Activated CD8-positive, alpha-beta memory T cell treated with anti-CD3 and anti-CD28 coated beads for 36 hours (primary cell): ENCODE results near the gene CAB39. TPM values are rescaled to one million over a fixed set of nuclear protein-coding genes. Genes with fewer than 3 reads are reported as not detected.

Experiments
- CTCF ChIA-PET: fragments of 350-600 bp; sonication (Branson Sonifier 250); formaldehyde crosslinking; loops from one replicate; lab custom pipeline; 2021; ENCODE audit warnings: antibody characterized with exemption; lab: Charles Lee
- POLR2A ChIA-PET: fragments of 350-600 bp; sonication (Branson Sonifier 250); formaldehyde crosslinking; loops from one replicate; lab custom pipeline; 2021; ENCODE audit warnings: antibody characterized with exemption; lab: Charles Lee
- total RNA-seq, 2 experiments: library from RNA; stranded (reverse); gene quantifications; one replicate each; pipeline ENCODE4 v1.2.3, GENCODE V29; 2021

The CAB39 gene
- 100 to 1,000 TPM; 127 to 128 TPM for total RNA-seq

DNA sequence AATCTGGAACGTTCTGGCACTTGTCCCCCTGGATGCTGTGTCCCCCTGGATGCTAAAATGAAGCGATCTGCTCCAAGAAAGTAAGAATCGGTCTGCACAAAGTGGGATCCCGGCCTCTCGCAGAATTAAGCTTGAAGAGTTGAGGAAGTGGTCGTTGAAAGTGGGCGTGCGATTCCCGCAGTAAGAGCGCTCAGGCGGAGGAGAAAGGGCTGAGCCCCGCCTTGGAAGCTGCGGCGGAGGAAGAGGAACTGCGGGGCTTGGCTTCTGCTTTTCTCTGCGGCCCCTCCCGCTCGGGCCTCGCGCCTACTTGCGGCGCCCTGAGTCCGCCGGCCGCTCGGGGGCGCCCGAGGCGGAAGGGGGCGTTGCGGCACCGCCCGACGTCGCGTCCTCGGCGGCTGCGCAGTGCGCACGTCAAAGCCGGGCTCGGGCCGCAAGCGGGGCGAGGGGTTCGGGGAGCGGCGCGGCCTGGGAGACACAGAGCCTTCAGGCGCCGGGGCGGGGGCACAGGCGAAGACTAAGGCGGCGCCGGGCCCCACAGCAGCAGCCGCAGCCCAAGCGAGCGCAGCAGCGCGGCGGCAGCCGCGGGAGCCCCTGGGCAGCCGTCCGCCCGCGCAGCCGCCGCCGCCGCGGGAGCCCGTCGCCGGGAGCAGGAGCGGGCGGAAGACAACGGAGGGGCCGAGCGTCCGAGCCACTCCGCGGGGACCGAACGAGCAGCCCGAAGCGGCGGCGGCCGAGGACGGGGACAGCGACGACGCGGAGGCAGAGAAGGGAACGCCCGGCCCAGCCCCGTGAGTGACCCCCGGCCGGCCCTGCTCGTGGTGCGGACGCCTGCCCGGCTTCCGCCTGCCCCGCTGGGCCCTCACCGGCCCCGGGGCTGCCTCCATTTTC is at the start of gene CAB39:
CAB39 (plus strand) TSS at position 400 of the 888 bp plus-strand sequence. CDS start 47,160 bp downstream, outside the sequence.
- ChIA-PET CTCF (interaction anchor here (0.6 to 3.0 kb wide), 8 partner anchors 49 to 85 kb away, joined by 3 to 8 read pairs (median 6); no protein-coding TSS in a partner anchor), POLR2A (interaction anchor here (1.5 to 2.8 kb wide), 2 partner anchors 56 to 81 kb away, joined by 3 to 10 read pairs; no protein-coding TSS in a partner anchor)

DNA sequence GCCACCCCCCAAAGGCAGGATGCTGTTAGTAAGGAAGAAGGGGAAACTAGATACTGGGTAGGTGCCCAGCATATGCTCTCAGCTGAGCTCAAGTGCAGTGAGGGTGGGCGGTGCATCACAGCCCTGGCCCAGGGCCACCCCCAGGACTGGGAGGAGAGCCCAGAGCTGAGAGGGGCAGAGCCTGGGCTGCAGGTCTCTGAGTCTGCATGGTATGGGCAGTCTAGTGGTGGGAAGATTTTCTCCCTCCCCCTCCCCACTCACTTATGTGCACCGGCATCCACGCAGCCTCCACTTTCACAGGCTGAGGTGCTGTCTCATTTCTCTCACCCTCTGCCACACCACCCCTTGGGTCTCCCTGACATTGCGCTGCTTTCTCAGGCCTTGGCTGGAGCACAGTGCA is 48.5 kb upstream of the CAB39 start:
- ChIA-PET POLR2A (interaction anchor here (0.6 to 1.0 kb wide), 3 partner anchors 20 to 64 kb away, joined by 3 to 5 read pairs (median 3); no protein-coding TSS in a partner anchor), CTCF (interaction anchor here (1.1 to 1.6 kb wide), 2 partner anchors 50 to 134 kb away, joined by 3 to 8 read pairs; no protein-coding TSS in a partner anchor)

DNA sequence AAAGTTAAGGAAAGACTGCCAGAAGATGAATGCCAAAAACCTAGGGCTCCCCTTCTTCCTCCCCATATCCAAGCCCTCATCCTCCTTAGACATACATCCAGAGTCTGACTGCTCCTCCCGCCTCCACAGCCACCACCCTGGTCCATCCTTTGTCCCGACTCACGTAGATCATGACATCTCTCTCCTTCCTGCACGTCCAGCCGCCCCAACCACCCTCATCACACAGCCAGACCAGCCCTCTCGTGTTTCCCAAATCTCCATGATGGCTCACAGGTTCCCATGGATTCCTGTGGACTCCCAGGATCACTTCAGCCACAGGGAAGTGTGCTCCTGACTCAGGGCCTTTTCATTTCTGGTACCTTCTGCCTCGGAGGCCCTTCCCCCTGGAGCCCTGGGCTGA is 47.8 kb upstream of the CAB39 start:
- POLR2A ChIA-PET, result no interaction called here

DNA sequence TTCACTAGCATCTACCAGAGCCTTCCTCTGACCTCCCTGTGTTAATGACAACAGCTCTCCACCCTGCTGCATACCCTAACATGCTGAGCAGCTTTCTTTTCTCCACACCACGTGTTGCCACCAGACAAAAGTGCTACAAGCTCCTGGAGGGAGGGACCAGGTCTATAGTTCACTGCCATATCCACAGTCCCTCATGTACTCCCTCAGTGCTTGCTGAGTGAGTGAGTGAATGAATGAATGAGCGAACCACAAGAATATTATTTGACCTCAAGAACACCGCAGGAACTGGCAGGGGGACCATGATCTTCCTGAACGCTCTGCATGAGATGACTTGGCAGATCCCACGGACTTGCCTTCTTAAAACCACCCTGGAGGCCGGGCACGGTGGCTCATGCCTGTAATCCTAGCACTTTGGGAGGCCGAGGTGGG is 47.4 kb upstream of the CAB39 start:
- ChIA-PET CTCF (interaction anchor here (0.6 to 1.9 kb wide), 4 partner anchors 15 to 49 kb away, joined by 3 to 4 read pairs (median 3); no protein-coding TSS in a partner anchor), POLR2A (no interaction called here)

More for the DNA sequence above, 47.8 kb upstream of the CAB39 start:
- CTCF ChIA-PET, result interaction anchor here (1.9 kb wide), 1 partner anchor 16 kb away, joined by 4 read pairs; no protein-coding TSS in a partner anchor

DNA sequence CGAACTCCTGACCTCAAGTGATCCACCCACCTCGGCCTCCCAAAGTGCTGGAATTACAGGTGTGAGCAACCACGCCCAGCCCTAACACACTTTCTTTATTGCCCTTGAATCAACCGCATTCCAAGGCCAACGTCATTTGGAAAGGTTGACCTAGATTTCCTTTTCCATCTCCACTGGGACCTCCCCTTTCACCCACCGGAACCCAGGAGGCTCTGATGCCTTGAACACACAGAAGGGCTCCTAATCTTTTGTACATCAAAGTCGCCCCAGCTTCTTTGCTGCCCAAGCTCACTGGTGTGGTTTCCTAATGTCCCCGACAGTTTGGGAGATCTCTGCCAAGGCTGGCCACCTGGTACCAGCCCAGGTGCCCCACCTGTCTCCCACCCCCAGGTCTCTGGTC is 46.2 kb upstream of the CAB39 start:
- CTCF ChIA-PET, result interaction anchor here (0.6 to 1.9 kb wide), 2 partner anchors 14 to 816 kb away, joined by 3 to 4 read pairs; no protein-coding TSS in a partner anchor
- POLR2A ChIA-PET, result no interaction called here

DNA sequence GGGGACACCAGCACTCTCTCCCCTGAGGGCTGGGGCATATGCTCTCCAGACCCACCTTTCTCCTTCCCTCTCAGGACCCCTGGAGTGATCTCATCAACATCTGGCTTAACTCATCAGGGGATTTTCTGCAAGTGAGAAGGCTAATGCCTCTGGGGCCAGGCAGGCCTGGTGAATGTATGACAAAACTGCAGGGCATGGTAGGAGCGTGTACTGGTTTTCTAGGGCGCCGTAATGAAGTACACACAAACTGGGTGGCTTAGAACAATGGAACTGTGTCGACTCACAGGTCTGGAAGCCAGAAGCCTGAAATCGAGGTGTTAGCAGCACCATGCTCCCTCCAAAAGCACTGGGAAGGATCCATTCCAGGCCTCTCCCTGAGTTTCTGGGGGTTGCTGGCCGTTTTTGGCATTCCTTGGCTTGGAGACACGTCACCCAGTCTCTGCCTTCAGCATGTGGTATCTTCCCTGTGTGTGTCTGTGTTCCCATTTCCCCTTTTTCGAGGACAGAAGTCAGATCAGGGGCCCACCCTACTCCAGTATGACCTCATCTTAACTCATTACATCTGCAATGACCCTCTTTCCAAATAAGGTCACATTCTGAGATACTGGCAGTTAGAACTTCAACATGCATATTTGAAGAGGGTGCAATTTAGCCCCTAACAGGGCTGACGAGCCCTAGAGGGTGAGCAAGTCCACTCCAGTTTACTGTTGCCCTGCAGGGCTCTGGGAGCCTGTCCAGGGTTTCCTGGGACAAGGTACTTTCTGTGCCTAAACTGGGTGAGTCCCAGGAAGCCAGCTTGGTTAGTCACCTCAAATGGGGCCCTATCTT is 45.5 kb upstream of the CAB39 start:
- CTCF ChIA-PET, result interaction anchor here (0.9 kb wide), 1 partner anchor 9 kb away, joined by 4 read pairs; no protein-coding TSS in a partner anchor
- POLR2A ChIA-PET, result no interaction called here

DNA sequence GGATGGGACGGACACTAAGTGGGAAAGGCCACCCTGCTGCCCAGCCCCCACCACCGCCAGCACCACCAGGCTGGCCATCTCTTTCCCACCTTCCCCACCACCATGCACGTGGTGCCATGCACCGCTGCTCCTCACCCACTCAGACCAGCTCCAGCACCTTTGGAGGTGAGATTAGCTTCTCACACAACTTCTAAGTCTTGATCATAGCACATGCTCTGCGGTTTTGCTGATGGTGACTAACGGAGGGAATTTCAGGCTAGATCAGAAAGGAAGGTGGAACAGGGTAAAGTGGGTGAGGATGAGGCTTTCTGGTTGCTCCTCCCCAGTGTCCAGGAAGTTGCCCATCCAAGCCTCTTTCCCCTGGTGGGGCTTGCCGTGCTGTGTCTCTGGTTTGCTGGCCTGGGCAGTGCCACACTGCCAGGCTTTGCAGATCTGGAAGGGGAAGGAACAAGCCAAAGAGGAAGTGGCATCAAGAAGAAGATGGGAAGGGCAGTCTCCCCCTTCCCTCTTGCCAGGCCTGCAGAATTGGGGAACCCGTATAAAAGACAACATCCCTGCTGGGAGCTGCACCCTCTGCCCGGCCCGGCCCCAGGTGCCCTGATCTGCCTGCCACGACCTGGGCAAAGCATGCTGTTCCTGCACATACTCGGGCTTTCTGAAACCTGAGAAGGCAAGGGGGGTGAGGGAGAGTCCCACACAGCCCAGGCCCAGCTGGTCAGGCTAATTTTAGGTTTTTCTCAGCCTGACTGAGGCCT is 44.3 kb upstream of the CAB39 start:
- POLR2A ChIA-PET, result interaction anchor here (0.9 kb wide), 1 partner anchor 10 kb away, joined by 4 read pairs; no protein-coding TSS in a partner anchor
- CTCF ChIA-PET, result interaction anchor here (0.6 to 1.8 kb wide), 5 partner anchors 10 to 130 kb away, joined by 3 to 7 read pairs (median 4); no protein-coding TSS in a partner anchor

DNA sequence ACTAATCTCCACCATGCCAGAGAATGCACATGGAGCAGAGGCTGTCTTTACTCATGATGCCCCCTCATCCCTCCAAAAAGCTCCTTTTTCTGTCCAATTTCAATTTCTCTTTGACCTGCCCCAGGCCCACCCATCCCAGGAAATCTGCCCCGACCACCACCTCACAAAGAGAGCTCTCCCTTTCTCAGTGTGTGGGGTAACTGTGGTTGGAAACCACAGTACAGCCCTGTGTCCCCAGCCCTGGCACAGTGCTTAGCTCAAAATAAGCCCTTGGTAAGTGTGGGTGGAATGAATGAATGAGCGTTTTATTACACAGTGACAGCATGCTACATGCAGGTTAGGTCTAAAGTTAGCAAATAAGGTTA is 43.7 kb upstream of the CAB39 start:
- ChIA-PET POLR2A (interaction anchor here (0.9 kb wide), 1 partner anchor 11 kb away, joined by 4 read pairs; no protein-coding TSS in a partner anchor), CTCF (interaction anchor here (0.6 to 1.8 kb wide), 4 partner anchors 13 to 129 kb away, joined by 3 to 7 read pairs (median 4); no protein-coding TSS in a partner anchor)

DNA sequence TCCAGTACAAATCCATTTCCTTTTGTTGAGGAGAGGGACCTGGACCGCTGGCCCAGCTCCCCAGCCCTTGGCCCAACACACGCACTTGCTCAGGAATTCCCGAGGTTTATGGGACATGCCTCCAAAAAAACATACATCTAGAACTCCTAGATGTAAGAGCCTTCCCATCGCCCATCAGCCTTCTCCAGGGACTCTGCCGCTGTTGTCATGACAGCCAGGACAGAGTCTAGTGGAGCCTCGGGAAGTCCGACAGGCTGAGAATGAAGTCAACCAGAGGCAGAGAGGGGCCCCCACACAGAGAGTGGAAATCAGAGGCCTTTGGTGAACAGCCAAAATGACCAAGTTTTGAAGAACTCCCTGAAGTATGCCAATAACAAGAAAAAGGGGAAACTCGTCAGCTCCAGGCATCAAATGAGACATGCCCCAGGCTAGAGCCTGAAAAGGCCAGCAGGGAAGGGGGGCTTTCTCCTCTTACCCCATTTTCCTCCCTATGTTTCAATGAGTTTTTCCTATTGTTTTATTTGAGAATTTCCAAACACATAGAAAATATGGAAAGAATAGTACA is 43.2 kb upstream of the CAB39 start:
- CTCF ChIA-PET, result interaction anchor here (0.6 to 1.8 kb wide), 3 partner anchors 9 to 44 kb away, joined by 4 to 7 read pairs (median 4); no protein-coding TSS in a partner anchor
- POLR2A ChIA-PET, result interaction anchor here (0.9 kb wide), 1 partner anchor 11 kb away, joined by 4 read pairs; no protein-coding TSS in a partner anchor

DNA sequence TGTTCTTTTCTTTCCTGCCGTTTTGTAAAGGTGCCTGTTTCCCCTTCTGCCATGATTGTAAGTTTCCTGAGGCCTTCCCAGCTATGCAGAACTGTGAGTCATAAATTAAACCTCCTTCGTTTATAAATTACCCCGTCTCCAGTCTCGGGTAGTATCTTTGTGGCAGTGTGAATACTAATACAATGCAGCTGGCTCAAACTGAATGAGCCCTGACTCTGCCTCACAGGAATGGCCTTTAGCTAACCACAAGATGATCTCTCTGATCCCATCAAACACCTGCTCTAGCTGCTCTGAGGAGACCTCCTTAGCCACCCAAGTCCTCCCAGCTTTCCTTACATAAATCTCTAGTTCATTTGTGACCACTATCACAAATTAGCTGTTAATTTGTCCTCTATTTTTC is 41.5 kb upstream of the CAB39 start:
- CTCF ChIA-PET, result interaction anchor here (1.1 to 1.4 kb wide), 2 partner anchors 9 to 13 kb away, joined by 3 read pairs; no protein-coding TSS in a partner anchor
- POLR2A ChIA-PET, result no interaction called here

DNA sequence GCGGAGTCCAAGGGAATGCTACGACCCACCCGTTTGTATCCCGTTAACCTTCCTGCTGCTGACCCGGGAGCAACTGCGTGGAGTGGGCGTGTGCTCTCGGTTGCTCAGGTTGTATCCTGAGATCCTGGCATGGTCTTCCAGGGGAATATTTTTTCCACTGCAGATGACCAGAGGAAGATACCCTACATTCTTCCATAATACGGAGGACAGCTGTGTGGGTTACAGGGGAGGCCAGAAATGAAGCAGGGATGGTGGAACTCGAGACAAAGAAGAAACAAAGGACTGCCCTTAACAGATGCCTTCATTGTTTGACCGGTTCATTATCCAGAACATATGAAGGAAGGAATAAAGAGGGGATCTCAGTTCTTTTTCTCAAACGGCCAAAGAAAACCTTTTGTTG is 39.8 kb upstream of the CAB39 start:
- ChIA-PET POLR2A (no interaction called here), CTCF (no interaction called here)

DNA sequence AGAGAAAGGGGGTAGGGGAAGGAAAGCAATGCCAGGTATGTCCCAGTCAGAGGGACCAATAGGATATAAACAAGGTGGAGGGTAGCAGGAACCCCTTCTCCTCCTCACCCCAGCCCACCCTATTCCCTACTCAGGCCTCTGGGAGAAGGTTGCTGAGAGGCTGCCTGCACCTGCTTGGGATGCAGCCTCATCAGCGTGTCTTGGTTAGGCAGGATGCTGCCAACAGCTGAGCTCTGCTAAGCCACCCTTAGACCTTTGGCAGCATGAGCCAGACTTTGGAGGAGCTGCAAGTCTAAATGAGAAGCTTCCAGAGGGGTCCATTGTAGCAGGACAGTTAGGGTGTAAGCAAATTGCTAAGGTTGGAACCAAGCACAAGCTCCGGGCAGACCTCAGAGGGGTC is 38.2 kb upstream of the CAB39 start:
- POLR2A ChIA-PET, result no interaction called here
- CTCF ChIA-PET, result interaction anchor here (1.0 kb wide), 1 partner anchor 12 kb away, joined by 3 read pairs; no protein-coding TSS in a partner anchor

DNA sequence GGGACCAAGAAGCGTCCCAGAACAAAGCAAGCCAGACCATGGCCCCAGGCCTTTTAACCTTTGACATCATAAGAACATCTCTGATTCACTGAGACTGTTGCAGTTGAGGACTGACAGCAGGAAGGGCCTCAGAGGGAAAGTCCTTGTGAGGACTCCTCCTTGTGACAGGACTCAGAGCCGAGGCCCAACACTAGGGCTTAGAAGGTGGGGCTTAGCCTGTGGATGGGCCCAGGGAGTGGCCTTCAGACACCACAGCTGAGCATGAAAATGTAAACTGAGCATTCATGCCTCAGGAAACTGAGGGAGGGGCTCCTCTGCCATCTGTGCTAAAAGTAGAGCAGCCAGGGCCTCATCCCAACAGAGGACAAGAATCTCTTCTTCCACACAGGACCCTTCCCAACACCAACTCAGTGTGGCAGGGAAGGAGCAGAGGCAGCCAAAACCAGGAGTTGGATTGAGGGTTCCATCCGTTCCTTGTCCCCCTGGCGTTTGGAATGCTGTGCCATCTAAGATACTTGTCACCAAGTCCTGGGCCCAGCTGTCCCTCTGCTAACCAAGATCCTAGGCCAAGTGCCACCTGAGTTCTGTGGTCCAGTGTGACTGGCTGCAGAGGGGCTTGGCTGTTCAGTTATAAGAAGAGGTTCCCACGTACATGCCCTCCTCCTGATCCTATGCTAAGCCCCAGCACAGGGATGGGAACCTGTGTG is 37.5 kb upstream of the CAB39 start:
- ChIA-PET CTCF (interaction anchor here (1.0 kb wide), 1 partner anchor 13 kb away, joined by 3 read pairs; no protein-coding TSS in a partner anchor), POLR2A (interaction anchor here (0.7 kb wide), 1 partner anchor 449 kb away, joined by 3 read pairs; no protein-coding TSS in a partner anchor)

DNA sequence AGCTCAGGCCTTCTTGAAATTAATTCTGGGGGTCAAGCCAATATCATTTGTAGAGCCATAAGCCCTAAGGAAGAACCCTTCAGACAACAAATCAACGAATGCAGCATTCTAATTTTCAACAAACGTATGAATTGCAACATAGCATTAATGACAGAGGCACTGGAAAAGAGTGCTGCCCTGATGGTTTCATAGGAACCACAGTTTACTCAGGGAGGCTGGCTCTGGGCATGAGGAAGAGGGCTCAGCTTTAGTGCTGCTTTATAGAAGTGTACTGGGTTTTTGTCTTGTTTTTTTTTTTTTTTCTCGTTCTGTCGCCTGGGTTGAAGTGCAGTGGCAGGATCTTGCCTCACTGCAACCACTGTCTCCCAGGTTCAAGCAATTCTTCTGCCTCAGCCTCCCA is 36.1 kb upstream of the CAB39 start:
- CTCF ChIA-PET, result interaction anchor here (0.9 kb wide), 1 partner anchor 117 kb away, joined by 3 read pairs; no protein-coding TSS in a partner anchor
- POLR2A ChIA-PET, result no interaction called here

DNA sequence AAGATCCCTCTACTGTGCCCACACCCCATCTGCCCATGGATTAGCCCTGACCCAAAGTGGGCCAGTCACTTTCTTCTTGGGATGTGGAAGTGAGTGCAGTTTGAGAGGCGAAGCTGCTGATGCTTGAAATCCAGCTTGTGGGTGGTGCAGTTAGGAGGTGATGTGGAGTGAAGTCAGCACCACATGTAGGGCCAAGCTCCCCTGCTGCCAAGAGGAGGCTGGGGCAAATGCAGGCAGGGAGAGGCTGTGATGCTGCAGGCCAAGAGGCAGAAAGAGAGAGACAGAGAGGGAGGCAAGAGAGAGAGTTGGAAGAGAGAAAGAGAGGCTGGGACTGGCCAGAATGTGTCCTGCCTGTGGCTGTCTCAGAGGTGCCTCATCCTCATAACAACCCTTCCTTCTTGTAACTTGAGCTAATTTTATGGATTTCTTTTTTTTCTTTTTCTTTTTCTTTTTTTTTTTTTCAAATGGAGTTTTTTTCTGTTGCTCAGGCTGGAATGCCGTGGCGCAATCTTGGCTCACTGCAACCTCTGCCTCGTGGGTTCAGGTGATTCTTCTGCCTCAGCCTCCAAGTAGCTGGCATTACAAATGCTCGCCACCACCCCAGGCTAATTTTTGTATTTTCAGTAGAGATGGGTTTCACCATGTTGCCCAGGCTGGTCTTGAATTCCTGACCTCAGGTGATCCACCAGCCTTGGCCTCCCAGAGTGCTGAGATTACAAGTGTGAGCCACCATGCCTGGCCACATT is 35.3 kb upstream of the CAB39 start:
- ChIA-PET POLR2A (no interaction called here), CTCF (interaction anchor here (0.9 kb wide), 1 partner anchor 116 kb away, joined by 3 read pairs; no protein-coding TSS in a partner anchor)

DNA sequence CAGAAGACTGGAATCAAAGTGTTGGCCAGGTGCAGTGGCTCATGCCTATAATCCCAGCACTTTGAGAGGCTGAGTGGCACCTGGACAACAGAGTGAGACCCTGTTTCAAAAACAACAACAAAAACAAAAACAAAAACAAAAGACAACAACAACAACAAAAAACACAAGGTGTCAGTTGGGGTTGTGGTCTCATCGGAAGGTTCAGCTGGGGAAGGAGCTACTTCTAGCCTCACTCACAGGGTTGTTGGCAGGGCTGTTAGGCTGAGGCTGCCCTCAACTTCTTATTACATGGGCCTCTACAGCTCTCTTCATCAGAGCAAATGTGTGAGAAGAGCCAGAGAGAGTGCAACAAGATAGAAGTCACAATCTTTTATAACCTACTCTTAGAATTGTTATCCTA is 34.6 kb upstream of the CAB39 start:
- ChIA-PET CTCF (interaction anchor here (1.1 to 1.2 kb wide), 2 partner anchors 8 to 66 kb away, joined by 3 to 4 read pairs; no protein-coding TSS in a partner anchor), POLR2A (no interaction called here)
